NB4 (cell line): Measurements from ENCODE around the gene ASXL2.

Source experiments
- CTCF ChIP-seq: IDR thresholded peaks from one replicate; pipeline ENCODE4 v1.5.1; 2012; ENCODE audit warnings: low read depth, low read length
- MYC ChIP-seq: IDR thresholded peaks from 2 replicates; pipeline ENCODE4 v1.6.1; 2011; ENCODE audit warnings: low read depth, low read length
- POLR2A ChIP-seq: IDR thresholded peaks from 2 replicates; pipeline ENCODE4 v1.6.1; 2011; ENCODE audit warnings: mild to moderate bottlenecking; ENCODE audit not compliant: insufficient read length; ENCODE audit errors: extremely low read depth

GRCh38 chr2:25744055-25744454 lies 134.2 kb downstream of the ASXL2 start:
- TF ChIP-seq POLR2A (no peak), CTCF (no peak), MYC (no peak)
